GM23338 (cell line): Measurements from ENCODE around the gene TOM1L2. TPM values are rescaled to one million over a fixed set of nuclear protein-coding genes. Genes with fewer than 3 reads are reported as not detected.

ENCODE experiments used
- ATAC-seq: fragments of 200-7000 bp; cut with Tn5 transposase; 3 replicates; pipeline ENCODE4 v1.9.1; 2020
- DNase-seq: peaks from one replicate; pipeline ENCODE4 v3.0.0-alpha.2; 2015; ENCODE audit warnings: low spot score
- H2AFZ ChIP-seq: fragments of 200-600 bp; sonication (generic); 2 replicates; pipeline ENCODE4 v1.8.0; 2016; ENCODE audit warnings: antibody characterized with exemption, mild to moderate bottlenecking, moderate library complexity
- H3F3A ChIP-seq: fragments of 200-600 bp; sonication (generic); replicated peaks from 2 replicates; pipeline ENCODE4 v1.8.0; 2017; ENCODE audit warnings: antibody characterized with exemption, mixed run types, low read depth
- H3K27ac ChIP-seq: fragments of 200-600 bp; sonication (generic); 2 replicates; pipeline ENCODE4 v1.6.1; 2016; ENCODE audit warnings: low read depth
- H3K27me3 ChIP-seq: fragments of 200-600 bp; sonication (generic); 2 replicates; pipeline ENCODE4 v1.8.0; 2016; ENCODE audit warnings: mild to moderate bottlenecking, mixed run types, moderate library complexity; ENCODE audit not compliant: insufficient read depth
- H3K36me3 ChIP-seq: fragments of 200-600 bp; sonication (generic); 2 replicates; pipeline ENCODE4 v1.8.0; 2016; ENCODE audit warnings: mild to moderate bottlenecking; ENCODE audit not compliant: insufficient read depth
- H3K4me1 ChIP-seq: fragments of 200-600 bp; sonication (generic); 2 replicates; pipeline ENCODE4 v1.8.0; 2016; ENCODE audit warnings: mild to moderate bottlenecking, moderate library complexity; ENCODE audit not compliant: insufficient read depth
- H3K4me2 ChIP-seq: fragments of 200-600 bp; sonication (generic); 2 replicates; pipeline ENCODE4 v1.7.1; 2017; ENCODE audit warnings: mixed run types
- H3K4me3 ChIP-seq: fragments of 200-600 bp; sonication (generic); 2 replicates; pipeline ENCODE4 v1.6.1; 2016; ENCODE audit warnings: mixed run types
- H3K79me2 ChIP-seq: fragments of 200-600 bp; sonication (generic); replicated peaks from 2 replicates; pipeline ENCODE4 v1.8.0; 2017; ENCODE audit warnings: mild to moderate bottlenecking; ENCODE audit not compliant: insufficient read depth
- H3K9me2 ChIP-seq: fragments of 200-600 bp; sonication (generic); 2 replicates; pipeline ENCODE4 v1.8.0; 2017; ENCODE audit not compliant: insufficient read depth
- H4K20me1 ChIP-seq: fragments of 200-600 bp; sonication (generic); replicated peaks from 2 replicates; pipeline ENCODE4 v1.8.0; 2017; ENCODE audit warnings: mild to moderate bottlenecking; ENCODE audit not compliant: insufficient read depth
- H3K27ac Mint-ChIP-seq: 2 replicates; pipeline ENCODE4 v1.8.0; 2020; ENCODE audit warnings: inconsistent platforms, mild to moderate bottlenecking, moderate library complexity, mixed read lengths
- H3K27me3 Mint-ChIP-seq: 3 replicates; pipeline ENCODE4 v1.8.0; 2022; ENCODE audit warnings: low read depth, mild to moderate bottlenecking, moderate library complexity, mixed read lengths, inconsistent platforms; ENCODE audit not compliant: insufficient read depth, poor library complexity
- H3K36me3 Mint-ChIP-seq: 3 replicates; pipeline ENCODE4 v1.8.0; 2021; ENCODE audit warnings: low read depth, mild to moderate bottlenecking, inconsistent platforms, moderate library complexity, mixed read lengths
- H3K4me1 Mint-ChIP-seq: 3 replicates; pipeline ENCODE4 v1.8.0; 2020; ENCODE audit warnings: mild to moderate bottlenecking, inconsistent platforms, mixed read lengths
- H3K4me3 Mint-ChIP-seq: 3 replicates; pipeline ENCODE4 v1.8.0; 2021; ENCODE audit warnings: moderate library complexity, mild to moderate bottlenecking, inconsistent platforms, mixed read lengths
- H3K9me3 Mint-ChIP-seq: 3 replicates; pipeline ENCODE4 v1.8.0; 2020; ENCODE audit warnings: moderate library complexity, mild to moderate bottlenecking, inconsistent platforms, mixed read lengths
- EZH2 ChIP-seq: fragments of 200-600 bp; sonication (generic); IDR thresholded peaks from one replicate; pipeline ENCODE4 v1.8.0; 2017; ENCODE audit warnings: antibody characterized with exemption, mild to moderate bottlenecking, low read depth; ENCODE audit not compliant: unreplicated experiment
- POLR2AphosphoS5 ChIP-seq: IDR thresholded peaks from 2 replicates; pipeline ENCODE4 v1.6.1; 2016; ENCODE audit warnings: antibody characterized with exemption, low read depth
- STAT1 ChIP-seq: IDR thresholded peaks from one replicate; pipeline ENCODE4 v1.6.1; 2016; ENCODE audit warnings: antibody characterized with exemption; ENCODE audit not compliant: unreplicated experiment
- ZNF331 ChIP-seq: fragments of 250-450 bp; sonication (Bioruptor Pico); IDR thresholded peaks from 2 replicates; pipeline ENCODE4 v1.5.0; 2020; ENCODE audit warnings: low read depth, mild to moderate bottlenecking, moderate library complexity
- polyA plus RNA-seq: library from polyadenylated mRNA; unstranded; fragments of >200 nt; fragmentation: Nextera tagmentation; extraction: Ambion mirVana; gene quantifications from 2 replicates; pipeline ENCODE4 v1.2.1, GENCODE V29; 2016
- total RNA-seq: library from RNA; depleted of rRNA; stranded (reverse); fragments of >200 nt; shearing (Covaris generic); gene quantifications from 2 replicates; pipeline ENCODE4 v1.2.3, GENCODE V29; 2014
- TF ChIP-seq, protein P1 (sequence below): IDR thresholded peaks from one replicate; pipeline ENCODE4 v1.6.1; 2018; ENCODE audit warnings: antibody characterized with exemption; ENCODE audit not compliant: unreplicated experiment
- TF ChIP-seq, protein P2 (sequence below): IDR thresholded peaks from 2 replicates; pipeline ENCODE4 v1.6.1; 2016; ENCODE audit warnings: antibody characterized with exemption
- TF ChIP-seq, protein P3 (sequence below), 2 experiments: fragments of 200-600 bp in 1 of 2; sonication (generic) in 1 of 2; conservative IDR thresholded peaks; 2 replicates each; pipeline versions ENCODE4 v1.5.1 to v1.6.1; 2016 to 2017; ENCODE audit warnings: antibody characterized with exemption in 2 of 2, low read depth in 2 of 2, mild to moderate bottlenecking in 2 of 2, moderate library complexity in 1 of 2
- TF ChIP-seq, protein P4 (sequence below): fragments of 250-450 bp; sonication (Bioruptor Pico); IDR thresholded peaks from 2 replicates; pipeline ENCODE4 v1.5.0; 2020; ENCODE audit warnings: mild to moderate bottlenecking, moderate library complexity

TOM1L2 gene
- total and polyA plus RNA-seq, 2 experiments from 2014 or later, result 3.3 TPM

DNA sequence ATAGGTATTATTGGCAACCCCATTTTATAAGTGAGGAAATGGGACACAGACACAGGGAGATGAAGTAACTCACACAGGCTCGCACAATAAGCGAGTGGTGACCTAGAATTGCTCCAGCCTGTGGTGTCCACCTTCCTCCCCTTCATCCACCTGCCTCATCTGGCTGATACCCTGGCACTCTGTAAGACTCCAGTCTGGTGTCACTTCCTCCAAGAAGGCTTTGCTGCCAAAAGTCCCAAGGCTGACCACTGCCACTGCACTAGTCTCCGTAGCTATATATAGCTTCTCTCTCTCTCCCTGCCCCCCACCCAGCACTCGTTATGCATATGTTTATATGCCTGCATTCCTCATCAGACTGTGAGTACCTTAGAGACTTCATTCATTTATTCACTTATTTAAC lies 69.3 kb downstream of the TOM1L2 start:
- H3K9me3 Mint-ChIP-seq, result no peaks in the 10 kb centered on the region
- peaks cover 19% of the 10 kb centered on the region for H3K4me1 Mint-ChIP-seq

More for the DNA sequence above, 69.3 kb downstream of the TOM1L2 start:
- no peaks in the 10 kb centered on the region for H3K27me3 ChIP-seq
- H3K4me2 ChIP-seq, result no peak overlapping the region
- H3K36me3 Mint-ChIP-seq, result no peaks in the 10 kb centered on the region
- no peaks in the 10 kb centered on the region for H3K79me2 ChIP-seq
- no peak overlapping the region for H3K27ac ChIP-seq
- H3F3A ChIP-seq, result no peaks in the 10 kb centered on the region
- no peak overlapping the region for H3K27ac Mint-ChIP-seq
- DNase-seq (no peak), ATAC-seq (no peak)
- H3K4me3 ChIP-seq, result no peak overlapping the region
- H3K4me3 Mint-ChIP-seq, result no peak overlapping the region
- H3K9me2 ChIP-seq, result no peaks in the 10 kb centered on the region
- peaks cover 4% of the 10 kb centered on the region for H3K27me3 Mint-ChIP-seq
- H3K36me3 ChIP-seq, result no peaks in the 10 kb centered on the region
- H2AFZ ChIP-seq, result no peak overlapping the region
- H3K4me1 ChIP-seq, result no peaks in the 10 kb centered on the region; the same call in 1 of the 2 replicates
- no peak for TF ChIP-seq STAT1
- TF ChIP-seq EZH2, result no peak
- TF ChIP-seq, protein P1, sequence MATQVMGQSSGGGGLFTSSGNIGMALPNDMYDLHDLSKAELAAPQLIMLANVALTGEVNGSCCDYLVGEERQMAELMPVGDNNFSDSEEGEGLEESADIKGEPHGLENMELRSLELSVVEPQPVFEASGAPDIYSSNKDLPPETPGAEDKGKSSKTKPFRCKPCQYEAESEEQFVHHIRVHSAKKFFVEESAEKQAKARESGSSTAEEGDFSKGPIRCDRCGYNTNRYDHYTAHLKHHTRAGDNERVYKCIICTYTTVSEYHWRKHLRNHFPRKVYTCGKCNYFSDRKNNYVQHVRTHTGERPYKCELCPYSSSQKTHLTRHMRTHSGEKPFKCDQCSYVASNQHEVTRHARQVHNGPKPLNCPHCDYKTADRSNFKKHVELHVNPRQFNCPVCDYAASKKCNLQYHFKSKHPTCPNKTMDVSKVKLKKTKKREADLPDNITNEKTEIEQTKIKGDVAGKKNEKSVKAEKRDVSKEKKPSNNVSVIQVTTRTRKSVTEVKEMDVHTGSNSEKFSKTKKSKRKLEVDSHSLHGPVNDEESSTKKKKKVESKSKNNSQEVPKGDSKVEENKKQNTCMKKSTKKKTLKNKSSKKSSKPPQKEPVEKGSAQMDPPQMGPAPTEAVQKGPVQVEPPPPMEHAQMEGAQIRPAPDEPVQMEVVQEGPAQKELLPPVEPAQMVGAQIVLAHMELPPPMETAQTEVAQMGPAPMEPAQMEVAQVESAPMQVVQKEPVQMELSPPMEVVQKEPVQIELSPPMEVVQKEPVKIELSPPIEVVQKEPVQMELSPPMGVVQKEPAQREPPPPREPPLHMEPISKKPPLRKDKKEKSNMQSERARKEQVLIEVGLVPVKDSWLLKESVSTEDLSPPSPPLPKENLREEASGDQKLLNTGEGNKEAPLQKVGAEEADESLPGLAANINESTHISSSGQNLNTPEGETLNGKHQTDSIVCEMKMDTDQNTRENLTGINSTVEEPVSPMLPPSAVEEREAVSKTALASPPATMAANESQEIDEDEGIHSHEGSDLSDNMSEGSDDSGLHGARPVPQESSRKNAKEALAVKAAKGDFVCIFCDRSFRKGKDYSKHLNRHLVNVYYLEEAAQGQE, result no peak
- TF ChIP-seq POLR2AphosphoS5, result no peak
- TF ChIP-seq, protein P2, sequence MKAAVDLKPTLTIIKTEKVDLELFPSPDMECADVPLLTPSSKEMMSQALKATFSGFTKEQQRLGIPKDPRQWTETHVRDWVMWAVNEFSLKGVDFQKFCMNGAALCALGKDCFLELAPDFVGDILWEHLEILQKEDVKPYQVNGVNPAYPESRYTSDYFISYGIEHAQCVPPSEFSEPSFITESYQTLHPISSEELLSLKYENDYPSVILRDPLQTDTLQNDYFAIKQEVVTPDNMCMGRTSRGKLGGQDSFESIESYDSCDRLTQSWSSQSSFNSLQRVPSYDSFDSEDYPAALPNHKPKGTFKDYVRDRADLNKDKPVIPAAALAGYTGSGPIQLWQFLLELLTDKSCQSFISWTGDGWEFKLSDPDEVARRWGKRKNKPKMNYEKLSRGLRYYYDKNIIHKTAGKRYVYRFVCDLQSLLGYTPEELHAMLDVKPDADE, result no peak
- TF ChIP-seq, protein P3, sequence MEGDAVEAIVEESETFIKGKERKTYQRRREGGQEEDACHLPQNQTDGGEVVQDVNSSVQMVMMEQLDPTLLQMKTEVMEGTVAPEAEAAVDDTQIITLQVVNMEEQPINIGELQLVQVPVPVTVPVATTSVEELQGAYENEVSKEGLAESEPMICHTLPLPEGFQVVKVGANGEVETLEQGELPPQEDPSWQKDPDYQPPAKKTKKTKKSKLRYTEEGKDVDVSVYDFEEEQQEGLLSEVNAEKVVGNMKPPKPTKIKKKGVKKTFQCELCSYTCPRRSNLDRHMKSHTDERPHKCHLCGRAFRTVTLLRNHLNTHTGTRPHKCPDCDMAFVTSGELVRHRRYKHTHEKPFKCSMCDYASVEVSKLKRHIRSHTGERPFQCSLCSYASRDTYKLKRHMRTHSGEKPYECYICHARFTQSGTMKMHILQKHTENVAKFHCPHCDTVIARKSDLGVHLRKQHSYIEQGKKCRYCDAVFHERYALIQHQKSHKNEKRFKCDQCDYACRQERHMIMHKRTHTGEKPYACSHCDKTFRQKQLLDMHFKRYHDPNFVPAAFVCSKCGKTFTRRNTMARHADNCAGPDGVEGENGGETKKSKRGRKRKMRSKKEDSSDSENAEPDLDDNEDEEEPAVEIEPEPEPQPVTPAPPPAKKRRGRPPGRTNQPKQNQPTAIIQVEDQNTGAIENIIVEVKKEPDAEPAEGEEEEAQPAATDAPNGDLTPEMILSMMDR (conservative IDR thresholded peaks at IDR 0.05; ENCODE audit: low read depth in 2 of 2), result no peak
- no peak for TF ChIP-seq ZNF331
- TF ChIP-seq, protein P4, sequence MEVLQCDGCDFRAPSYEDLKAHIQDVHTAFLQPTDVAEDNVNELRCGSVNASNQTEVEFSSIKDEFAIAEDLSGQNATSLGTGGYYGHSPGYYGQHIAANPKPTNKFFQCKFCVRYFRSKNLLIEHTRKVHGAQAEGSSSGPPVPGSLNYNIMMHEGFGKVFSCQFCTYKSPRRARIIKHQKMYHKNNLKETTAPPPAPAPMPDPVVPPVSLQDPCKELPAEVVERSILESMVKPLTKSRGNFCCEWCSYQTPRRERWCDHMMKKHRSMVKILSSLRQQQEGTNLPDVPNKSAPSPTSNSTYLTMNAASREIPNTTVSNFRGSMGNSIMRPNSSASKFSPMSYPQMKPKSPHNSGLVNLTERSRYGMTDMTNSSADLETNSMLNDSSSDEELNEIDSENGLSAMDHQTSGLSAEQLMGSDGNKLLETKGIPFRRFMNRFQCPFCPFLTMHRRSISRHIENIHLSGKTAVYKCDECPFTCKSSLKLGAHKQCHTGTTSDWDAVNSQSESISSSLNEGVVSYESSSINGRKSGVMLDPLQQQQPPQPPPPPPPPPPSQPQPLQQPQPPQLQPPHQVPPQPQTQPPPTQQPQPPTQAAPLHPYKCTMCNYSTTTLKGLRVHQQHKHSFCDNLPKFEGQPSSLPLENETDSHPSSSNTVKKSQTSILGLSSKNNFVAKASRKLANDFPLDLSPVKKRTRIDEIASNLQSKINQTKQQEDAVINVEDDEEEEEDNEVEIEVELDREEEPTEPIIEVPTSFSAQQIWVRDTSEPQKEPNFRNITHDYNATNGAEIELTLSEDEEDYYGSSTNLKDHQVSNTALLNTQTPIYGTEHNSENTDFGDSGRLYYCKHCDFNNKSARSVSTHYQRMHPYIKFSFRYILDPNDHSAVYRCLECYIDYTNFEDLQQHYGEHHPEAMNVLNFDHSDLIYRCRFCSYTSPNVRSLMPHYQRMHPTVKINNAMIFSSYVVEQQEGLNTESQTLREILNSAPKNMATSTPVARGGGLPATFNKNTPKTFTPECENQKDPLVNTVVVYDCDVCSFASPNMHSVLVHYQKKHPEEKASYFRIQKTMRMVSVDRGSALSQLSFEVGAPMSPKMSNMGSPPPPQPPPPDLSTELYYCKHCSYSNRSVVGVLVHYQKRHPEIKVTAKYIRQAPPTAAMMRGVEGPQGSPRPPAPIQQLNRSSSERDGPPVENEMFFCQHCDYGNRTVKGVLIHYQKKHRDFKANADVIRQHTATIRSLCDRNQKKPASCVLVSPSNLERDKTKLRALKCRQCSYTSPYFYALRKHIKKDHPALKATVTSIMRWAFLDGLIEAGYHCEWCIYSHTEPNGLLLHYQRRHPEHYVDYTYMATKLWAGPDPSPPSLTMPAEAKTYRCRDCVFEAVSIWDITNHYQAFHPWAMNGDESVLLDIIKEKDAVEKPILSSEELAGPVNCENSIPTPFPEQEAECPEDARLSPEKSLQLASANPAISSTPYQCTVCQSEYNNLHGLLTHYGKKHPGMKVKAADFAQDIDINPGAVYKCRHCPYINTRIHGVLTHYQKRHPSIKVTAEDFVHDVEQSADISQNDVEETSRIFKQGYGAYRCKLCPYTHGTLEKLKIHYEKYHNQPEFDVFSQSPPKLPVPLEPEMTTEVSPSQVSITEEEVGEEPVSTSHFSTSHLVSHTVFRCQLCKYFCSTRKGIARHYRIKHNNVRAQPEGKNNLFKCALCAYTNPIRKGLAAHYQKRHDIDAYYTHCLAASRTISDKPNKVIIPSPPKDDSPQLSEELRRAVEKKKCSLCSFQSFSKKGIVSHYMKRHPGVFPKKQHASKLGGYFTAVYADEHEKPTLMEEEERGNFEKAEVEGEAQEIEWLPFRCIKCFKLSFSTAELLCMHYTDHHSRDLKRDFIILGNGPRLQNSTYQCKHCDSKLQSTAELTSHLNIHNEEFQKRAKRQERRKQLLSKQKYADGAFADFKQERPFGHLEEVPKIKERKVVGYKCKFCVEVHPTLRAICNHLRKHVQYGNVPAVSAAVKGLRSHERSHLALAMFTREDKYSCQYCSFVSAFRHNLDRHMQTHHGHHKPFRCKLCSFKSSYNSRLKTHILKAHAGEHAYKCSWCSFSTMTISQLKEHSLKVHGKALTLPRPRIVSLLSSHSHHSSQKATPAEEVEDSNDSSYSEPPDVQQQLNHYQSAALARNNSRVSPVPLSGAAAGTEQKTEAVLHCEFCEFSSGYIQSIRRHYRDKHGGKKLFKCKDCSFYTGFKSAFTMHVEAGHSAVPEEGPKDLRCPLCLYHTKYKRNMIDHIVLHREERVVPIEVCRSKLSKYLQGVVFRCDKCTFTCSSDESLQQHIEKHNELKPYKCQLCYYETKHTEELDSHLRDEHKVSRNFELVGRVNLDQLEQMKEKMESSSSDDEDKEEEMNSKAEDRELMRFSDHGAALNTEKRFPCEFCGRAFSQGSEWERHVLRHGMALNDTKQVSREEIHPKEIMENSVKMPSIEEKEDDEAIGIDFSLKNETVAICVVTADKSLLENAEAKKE (CRISPR knock-in tag), result no peak
- H4K20me1 ChIP-seq, result no peaks in the 10 kb centered on the region
